Thyroid gland (tissue), 4 donors: Measurements from ENCODE around the gene HOXA3.

Experiments used
- CTCF ChIP-seq, 6 experiments: fragments of 200-600 bp in 3 of 6; fragments of 450-650 bp in 3 of 6; sonication (generic) in 3 of 6; IDR thresholded peaks; one replicate each; pipeline ENCODE4 v1.5.1; 2016 to 2019; ENCODE audit warnings: antibody characterized with exemption in 6 of 6, mild to moderate bottlenecking in 2 of 6, inconsistent platforms in 1 of 6, moderate library complexity in 1 of 6
- POLR2A ChIP-seq, 2 donors: fragments of 450-650 bp; IDR thresholded peaks; one replicate each; pipeline ENCODE4 v1.6.1; 2017; ENCODE audit warnings: antibody characterized with exemption in 2 of 2, mild to moderate bottlenecking in 2 of 2, moderate library complexity in 1 of 2

DNA sequence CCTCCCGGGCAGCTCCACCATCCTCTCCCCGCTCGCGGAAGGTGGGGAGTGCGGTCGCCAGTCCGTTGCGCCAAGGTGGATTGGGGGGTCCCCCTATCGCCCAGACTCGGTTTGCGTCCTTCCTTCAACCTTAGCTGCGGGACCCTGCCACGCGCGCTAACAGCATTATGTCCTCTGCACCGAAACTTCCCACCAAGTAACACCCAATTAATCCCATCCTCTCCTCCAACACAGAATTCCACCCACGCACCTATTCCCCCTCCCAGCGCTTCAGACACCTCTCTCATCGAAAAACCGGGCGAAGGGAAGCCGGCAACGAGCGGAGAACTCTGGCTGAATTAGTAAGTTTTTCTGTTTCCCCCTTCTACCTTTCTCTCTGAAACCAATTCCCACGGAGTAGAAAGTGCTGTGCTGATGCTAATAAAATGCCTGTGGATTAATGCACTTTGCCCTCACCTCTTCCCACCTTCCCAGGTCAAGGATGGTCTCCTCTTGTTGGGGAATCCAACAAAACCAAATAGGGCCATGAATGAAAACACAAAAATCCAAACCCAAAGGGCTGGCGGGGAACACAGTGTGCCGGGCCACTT lies 947 bp downstream of the HOXA3 start:
- TF ChIP-seq POLR2A (IDR thresholded peaks at IDR 0.05), result no peak
- TF ChIP-seq CTCF (IDR thresholded peaks at IDR 0.05), result no peak
